ENCODE measurements around the gene CHCHD10.

Gene CHCHD10

GRCh38 chr22:23778577-23778900, 10.8 kb upstream of the CHCHD10 start:
- H3K4me3 ChIP-seq (ENCODE audit: low read depth, low read length), result no peak overlapping the region
- peaks cover 22% of the 10 kb centered on the region for H3K27me3 ChIP-seq (ENCODE audit: control insufficient read depth, insufficient read depth, low read length)
- no peaks in the 10 kb centered on the region for H3K36me3 ChIP-seq (ENCODE audit: control insufficient read depth, insufficient read depth, low read length)
- peak overlapping the region; percentile 35 for H3K9ac ChIP-seq (ENCODE audit: low read length)
- no peak overlapping the region for H3K27ac ChIP-seq (ENCODE audit: low read depth, low read length)
- H3K9me3 ChIP-seq (ENCODE audit: control insufficient read depth, insufficient read depth, low read depth, low read length), result no peaks in the 10 kb centered on the region
- H3K4me1 ChIP-seq (ENCODE audit: control insufficient read depth, insufficient read depth, low read length), result peaks cover 12% of the 10 kb centered on the region; the same call in 1 of the 2 replicates

- Histone ChIP-seq H3K9me3 (ENCODE audit: control insufficient read depth, insufficient read depth, low read depth, low read length) (no peaks in the 10 kb centered on the region), H3K4me1 (ENCODE audit: control insufficient read depth, insufficient read depth, low read length) (peaks cover 18% of the 10 kb centered on the region; the same call in 1 of the 2 replicates), H3K27ac (ENCODE audit: low read depth, low read length) (no peak overlapping the region), H3K36me3 (ENCODE audit: control insufficient read depth, insufficient read depth, low read length) (no peaks in the 10 kb centered on the region), H3K9ac (ENCODE audit: low read length) (peak overlapping the region; percentile 35), H3K27me3 (ENCODE audit: control insufficient read depth, insufficient read depth, low read length) (peaks cover 28% of the 10 kb centered on the region), H3K4me3 (ENCODE audit: low read depth, low read length) (no peak overlapping the region)
Observed at GRCh38 chr22:23777776-23778576, 10.2 kb upstream of the CHCHD10 start.

- H3K36me3 ChIP-seq (ENCODE audit: control insufficient read depth, insufficient read depth, low read length), result no peaks in the 10 kb centered on the region
- H3K27ac ChIP-seq (ENCODE audit: low read depth, low read length), result no peak overlapping the region
- no peak overlapping the region for H3K9ac ChIP-seq (ENCODE audit: low read length)
- no peaks in the 10 kb centered on the region for H3K9me3 ChIP-seq (ENCODE audit: control insufficient read depth, insufficient read depth, low read depth, low read length)
- peaks cover 16% of the 10 kb centered on the region for H3K4me1 ChIP-seq (ENCODE audit: control insufficient read depth, insufficient read depth, low read length)
- peaks cover 29% of the 10 kb centered on the region for H3K27me3 ChIP-seq (ENCODE audit: control insufficient read depth, insufficient read depth, low read length)
- H3K4me3 ChIP-seq (ENCODE audit: low read depth, low read length), result no peak overlapping the region
Observed at GRCh38 chr22:23775779-23776375, 8.1 kb upstream of the CHCHD10 start.

- H3K27ac ChIP-seq (ENCODE audit: low read depth, low read length), result no peak overlapping the region
- H3K4me1 ChIP-seq (ENCODE audit: control insufficient read depth, insufficient read depth, low read length), result peaks cover 16% of the 10 kb centered on the region
- H3K9ac ChIP-seq (ENCODE audit: low read length), result no peak overlapping the region
- no peak overlapping the region for H3K4me3 ChIP-seq (ENCODE audit: low read depth, low read length)
- no peaks in the 10 kb centered on the region for H3K36me3 ChIP-seq (ENCODE audit: control insufficient read depth, insufficient read depth, low read length)
- peaks cover 29% of the 10 kb centered on the region for H3K27me3 ChIP-seq (ENCODE audit: control insufficient read depth, insufficient read depth, low read length)
- H3K9me3 ChIP-seq (ENCODE audit: control insufficient read depth, insufficient read depth, low read depth, low read length), result no peaks in the 10 kb centered on the region
Observed at GRCh38 chr22:23774922-23775436, 7.2 kb upstream of the CHCHD10 start.

- no peak overlapping the region for H3K4me3 ChIP-seq (ENCODE audit: low read depth, low read length)
- H3K27ac ChIP-seq (ENCODE audit: low read depth, low read length), result no peak overlapping the region
- no peaks in the 10 kb centered on the region for H3K9me3 ChIP-seq (ENCODE audit: control insufficient read depth, insufficient read depth, low read depth, low read length)
- H3K4me1 ChIP-seq (ENCODE audit: control insufficient read depth, insufficient read depth, low read length), result peaks cover 20% of the 10 kb centered on the region
- H3K36me3 ChIP-seq (ENCODE audit: control insufficient read depth, insufficient read depth, low read length), result no peaks in the 10 kb centered on the region
- H3K9ac ChIP-seq (ENCODE audit: low read length), result no peak overlapping the region
- peaks cover 33% of the 10 kb centered on the region for H3K27me3 ChIP-seq (ENCODE audit: control insufficient read depth, insufficient read depth, low read length)
Observed at GRCh38 chr22:23774114-23774921, 6.5 kb upstream of the CHCHD10 start.

GRCh38 chr22:23773483-23774113, 5.8 kb upstream of the CHCHD10 start:
- Histone ChIP-seq H3K4me3 (ENCODE audit: low read depth, low read length) (peak overlapping the region; percentile 73), H3K9ac (ENCODE audit: low read length) (no peak overlapping the region), H3K4me1 (ENCODE audit: control insufficient read depth, insufficient read depth, low read length) (peaks cover 24% of the 10 kb centered on the region), H3K9me3 (ENCODE audit: control insufficient read depth, insufficient read depth, low read depth, low read length) (no peaks in the 10 kb centered on the region), H3K27ac (ENCODE audit: low read depth, low read length) (no peak overlapping the region), H3K27me3 (ENCODE audit: control insufficient read depth, insufficient read depth, low read length) (peaks cover 38% of the 10 kb centered on the region), H3K36me3 (ENCODE audit: control insufficient read depth, insufficient read depth, low read length) (no peaks in the 10 kb centered on the region)

- Histone ChIP-seq H3K4me1 (ENCODE audit: control insufficient read depth, insufficient read depth, low read length) (peaks cover 24% of the 10 kb centered on the region), H3K9ac (ENCODE audit: low read length) (peak within 1 kb of the TSS; percentile 46), H3K9me3 (ENCODE audit: control insufficient read depth, insufficient read depth, low read depth, low read length) (no peaks in the 10 kb centered on the region), H3K27ac (ENCODE audit: low read depth, low read length) (no peak within 1 kb of the TSS), H3K27me3 (ENCODE audit: control insufficient read depth, insufficient read depth, low read length) (peaks cover 38% of the 10 kb centered on the region), H3K36me3 (ENCODE audit: control insufficient read depth, insufficient read depth, low read length) (no peaks in the 10 kb centered on the region), H3K4me3 (ENCODE audit: low read depth, low read length) (peak within 1 kb of the TSS; percentile 73)
Observed at GRCh38 chr22:23772649-23773473, 5.1 kb upstream of the CHCHD10 start, which contains the start of gene MMP11. TSS of gene MMP11 (plus strand) at chr22:23772849. CDS start at chr22:23772871, 22 bp downstream.

GRCh38 chr22:23772315-23772648, 4.5 kb upstream of the CHCHD10 start:
- Histone ChIP-seq H3K36me3 (ENCODE audit: control insufficient read depth, insufficient read depth, low read length) (no peaks in the 10 kb centered on the region), H3K4me3 (ENCODE audit: low read depth, low read length) (peak overlapping the region; percentile 46), H3K27me3 (ENCODE audit: control insufficient read depth, insufficient read depth, low read length) (peaks cover 35% of the 10 kb centered on the region), H3K27ac (ENCODE audit: low read depth, low read length) (no peak overlapping the region), H3K9me3 (ENCODE audit: control insufficient read depth, insufficient read depth, low read depth, low read length) (no peaks in the 10 kb centered on the region), H3K9ac (ENCODE audit: low read length) (no peak overlapping the region), H3K4me1 (ENCODE audit: control insufficient read depth, insufficient read depth, low read length) (peaks cover 24% of the 10 kb centered on the region)

- Histone ChIP-seq H3K36me3 (ENCODE audit: control insufficient read depth, insufficient read depth, low read length) (peaks cover 12% of the 10 kb centered on the region), H3K4me1 (ENCODE audit: control insufficient read depth, insufficient read depth, low read length) (peaks cover 32% of the 10 kb centered on the region), H3K27ac (ENCODE audit: low read depth, low read length) (no peak overlapping the region), H3K9me3 (ENCODE audit: control insufficient read depth, insufficient read depth, low read depth, low read length) (no peaks in the 10 kb centered on the region), H3K9ac (ENCODE audit: low read length) (no peak overlapping the region), H3K27me3 (ENCODE audit: control insufficient read depth, insufficient read depth, low read length) (peaks cover 25% of the 10 kb centered on the region), H3K4me3 (ENCODE audit: low read depth, low read length) (no peak overlapping the region)
Observed at GRCh38 chr22:23769321-23769965, 1.7 kb upstream of the CHCHD10 start.

GRCh38 chr22:23767303-23767672, 484 bp downstream of the CHCHD10 start:
- no peaks in the 10 kb centered on the region for H3K9me3 ChIP-seq (ENCODE audit: control insufficient read depth, insufficient read depth, low read depth, low read length)
- peaks cover 14% of the 10 kb centered on the region for H3K36me3 ChIP-seq (ENCODE audit: control insufficient read depth, insufficient read depth, low read length)
- peak overlapping the region; percentile 86 for H3K4me3 ChIP-seq (ENCODE audit: low read depth, low read length)
- peaks cover 39% of the 10 kb centered on the region for H3K4me1 ChIP-seq (ENCODE audit: control insufficient read depth, insufficient read depth, low read length)
- peak overlapping the region; percentile 80 for H3K9ac ChIP-seq (ENCODE audit: low read length)
- H3K27me3 ChIP-seq (ENCODE audit: control insufficient read depth, insufficient read depth, low read length), result peaks cover 9% of the 10 kb centered on the region
- 0 out of 2 replicates have a peak overlapping the region, but pooled peaks have one; percentile 3 for H3K27ac ChIP-seq (ENCODE audit: low read depth, low read length)
